A549 (cell line): ENCODE results near the gene ANKFY1.
A peak's percentile ranks its signal among the peaks of the same experiment; 100 is the strongest.

ENCODE experiments used
- BHLHE40 ChIP-seq: IDR thresholded peaks from 2 replicates; pipeline ENCODE4 v1.6.1; 2012; ENCODE audit warnings: low read depth, low read length, inconsistent platforms
- CBX2 ChIP-seq: fragments of 200-600 bp; sonication (generic); IDR thresholded peaks from 2 replicates; pipeline ENCODE4 v1.6.1; 2016; ENCODE audit warnings: low read depth, mild to moderate bottlenecking, borderline replicate concordance
- CBX8 ChIP-seq: fragments of 200-600 bp; sonication (generic); IDR thresholded peaks from 2 replicates; pipeline ENCODE4 v1.6.1; 2016
- CEBPB ChIP-seq, 2 experiments: fragments of >200 bp in 1 of 2; sonication (Bioruptor Twin) in 1 of 2; formaldehyde crosslinking in 1 of 2; IDR thresholded peaks; 2 replicates each; pipeline ENCODE4 v1.6.1; 2012 to 2016
- CHD2 ChIP-seq: fragments of 150-350 bp; IDR thresholded peaks from 2 replicates; pipeline ENCODE4 v1.6.1; 2014; ENCODE audit warnings: low read length; ENCODE audit not compliant: partially characterized antibody
- HDAC2 ChIP-seq: fragments of 200-600 bp; sonication (generic); IDR thresholded peaks from 2 replicates; pipeline ENCODE4 v1.6.1; 2016
- JUNB ChIP-seq: fragments of >200 bp; sonication (Bioruptor Twin); formaldehyde crosslinking; IDR thresholded peaks from 2 replicates; pipeline ENCODE4 v1.6.1; 2016
- KDM5A ChIP-seq: fragments of 200-600 bp; sonication (generic); IDR thresholded peaks from 2 replicates; pipeline ENCODE4 v1.6.1; 2016; ENCODE audit warnings: antibody characterized with exemption, mild to moderate bottlenecking
- POLR2A ChIP-seq: IDR thresholded peaks from 2 replicates; pipeline ENCODE4 v1.6.1; 2012; ENCODE audit warnings: mild to moderate bottlenecking, low read length
- TF ChIP-seq, protein P1 (sequence below): fragments of 200-600 bp; sonication (generic); IDR thresholded peaks from 2 replicates; pipeline ENCODE4 v1.6.1; 2016; ENCODE audit warnings: antibody characterized with exemption, mild to moderate bottlenecking, moderate library complexity
- TF ChIP-seq, protein P2 (sequence below): fragments of >200 bp; sonication (Bioruptor Twin); formaldehyde crosslinking; IDR thresholded peaks from 3 replicates; pipeline ENCODE4 v1.5.1; 2016
- TF ChIP-seq, protein P3 (sequence below): fragments of 250-450 bp; sonication (Bioruptor Pico); IDR thresholded peaks from 2 replicates; pipeline ENCODE4 v1.5.0; 2021; ENCODE audit warnings: mild to moderate bottlenecking, moderate library complexity, borderline replicate concordance
- TF ChIP-seq, protein P4 (sequence below): IDR thresholded peaks from 2 replicates; pipeline ENCODE4 v1.6.1; 2012

DNA sequence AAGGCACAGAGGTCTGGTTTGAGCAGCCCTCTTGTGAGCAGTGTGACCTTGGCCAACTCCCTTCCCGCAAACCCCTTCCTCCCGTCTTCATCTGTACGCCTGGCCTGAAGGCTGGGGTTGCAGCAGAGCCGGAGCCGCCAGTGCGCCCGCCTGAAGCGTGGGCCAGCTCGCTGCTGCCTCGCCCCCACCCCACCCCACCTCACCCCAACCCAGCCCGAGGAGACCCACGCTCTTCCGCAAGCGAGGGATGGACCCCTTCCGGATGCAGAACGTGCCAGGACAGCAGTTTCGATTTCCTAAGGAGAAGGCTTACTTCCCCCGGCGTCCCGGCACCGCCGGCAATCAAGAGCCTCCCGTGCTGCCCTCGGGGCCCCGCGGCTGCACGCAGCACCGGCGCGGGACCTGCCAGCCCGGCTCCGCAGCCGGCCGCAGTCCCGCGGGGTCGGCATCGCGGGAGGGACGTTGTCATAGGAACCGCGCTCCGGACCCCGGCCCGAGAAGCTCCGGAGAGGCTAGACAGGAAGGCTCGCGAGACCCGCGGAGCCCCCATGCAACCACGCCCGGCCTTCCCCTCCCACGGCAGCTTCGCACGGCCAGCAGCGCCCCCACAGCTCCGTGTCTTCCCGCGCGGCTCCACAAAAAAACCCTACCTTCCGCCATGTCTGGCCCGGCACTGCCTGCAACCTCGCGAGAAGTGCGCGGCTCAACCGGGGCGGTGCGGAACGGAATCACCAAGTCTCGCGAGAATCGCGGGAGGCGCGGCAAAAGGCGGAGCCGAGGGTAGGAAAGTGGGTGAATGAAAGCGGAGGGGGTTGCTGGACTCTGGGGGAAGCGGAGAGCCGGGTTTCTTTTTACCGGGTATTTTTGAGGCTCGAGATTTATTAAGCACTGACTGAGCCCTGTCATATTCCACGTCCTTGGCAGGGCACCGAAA, at the start of gene ANKFY1:
- peak; percentile 89 for TF ChIP-seq POLR2A
- TF ChIP-seq, protein P1, sequence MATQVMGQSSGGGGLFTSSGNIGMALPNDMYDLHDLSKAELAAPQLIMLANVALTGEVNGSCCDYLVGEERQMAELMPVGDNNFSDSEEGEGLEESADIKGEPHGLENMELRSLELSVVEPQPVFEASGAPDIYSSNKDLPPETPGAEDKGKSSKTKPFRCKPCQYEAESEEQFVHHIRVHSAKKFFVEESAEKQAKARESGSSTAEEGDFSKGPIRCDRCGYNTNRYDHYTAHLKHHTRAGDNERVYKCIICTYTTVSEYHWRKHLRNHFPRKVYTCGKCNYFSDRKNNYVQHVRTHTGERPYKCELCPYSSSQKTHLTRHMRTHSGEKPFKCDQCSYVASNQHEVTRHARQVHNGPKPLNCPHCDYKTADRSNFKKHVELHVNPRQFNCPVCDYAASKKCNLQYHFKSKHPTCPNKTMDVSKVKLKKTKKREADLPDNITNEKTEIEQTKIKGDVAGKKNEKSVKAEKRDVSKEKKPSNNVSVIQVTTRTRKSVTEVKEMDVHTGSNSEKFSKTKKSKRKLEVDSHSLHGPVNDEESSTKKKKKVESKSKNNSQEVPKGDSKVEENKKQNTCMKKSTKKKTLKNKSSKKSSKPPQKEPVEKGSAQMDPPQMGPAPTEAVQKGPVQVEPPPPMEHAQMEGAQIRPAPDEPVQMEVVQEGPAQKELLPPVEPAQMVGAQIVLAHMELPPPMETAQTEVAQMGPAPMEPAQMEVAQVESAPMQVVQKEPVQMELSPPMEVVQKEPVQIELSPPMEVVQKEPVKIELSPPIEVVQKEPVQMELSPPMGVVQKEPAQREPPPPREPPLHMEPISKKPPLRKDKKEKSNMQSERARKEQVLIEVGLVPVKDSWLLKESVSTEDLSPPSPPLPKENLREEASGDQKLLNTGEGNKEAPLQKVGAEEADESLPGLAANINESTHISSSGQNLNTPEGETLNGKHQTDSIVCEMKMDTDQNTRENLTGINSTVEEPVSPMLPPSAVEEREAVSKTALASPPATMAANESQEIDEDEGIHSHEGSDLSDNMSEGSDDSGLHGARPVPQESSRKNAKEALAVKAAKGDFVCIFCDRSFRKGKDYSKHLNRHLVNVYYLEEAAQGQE = peak; percentile 100
- TF ChIP-seq BHLHE40 = no peak
- peak; percentile 99 for TF ChIP-seq CHD2
- TF ChIP-seq, protein P2, sequence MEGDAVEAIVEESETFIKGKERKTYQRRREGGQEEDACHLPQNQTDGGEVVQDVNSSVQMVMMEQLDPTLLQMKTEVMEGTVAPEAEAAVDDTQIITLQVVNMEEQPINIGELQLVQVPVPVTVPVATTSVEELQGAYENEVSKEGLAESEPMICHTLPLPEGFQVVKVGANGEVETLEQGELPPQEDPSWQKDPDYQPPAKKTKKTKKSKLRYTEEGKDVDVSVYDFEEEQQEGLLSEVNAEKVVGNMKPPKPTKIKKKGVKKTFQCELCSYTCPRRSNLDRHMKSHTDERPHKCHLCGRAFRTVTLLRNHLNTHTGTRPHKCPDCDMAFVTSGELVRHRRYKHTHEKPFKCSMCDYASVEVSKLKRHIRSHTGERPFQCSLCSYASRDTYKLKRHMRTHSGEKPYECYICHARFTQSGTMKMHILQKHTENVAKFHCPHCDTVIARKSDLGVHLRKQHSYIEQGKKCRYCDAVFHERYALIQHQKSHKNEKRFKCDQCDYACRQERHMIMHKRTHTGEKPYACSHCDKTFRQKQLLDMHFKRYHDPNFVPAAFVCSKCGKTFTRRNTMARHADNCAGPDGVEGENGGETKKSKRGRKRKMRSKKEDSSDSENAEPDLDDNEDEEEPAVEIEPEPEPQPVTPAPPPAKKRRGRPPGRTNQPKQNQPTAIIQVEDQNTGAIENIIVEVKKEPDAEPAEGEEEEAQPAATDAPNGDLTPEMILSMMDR = no peak
- TF ChIP-seq, protein P3, sequence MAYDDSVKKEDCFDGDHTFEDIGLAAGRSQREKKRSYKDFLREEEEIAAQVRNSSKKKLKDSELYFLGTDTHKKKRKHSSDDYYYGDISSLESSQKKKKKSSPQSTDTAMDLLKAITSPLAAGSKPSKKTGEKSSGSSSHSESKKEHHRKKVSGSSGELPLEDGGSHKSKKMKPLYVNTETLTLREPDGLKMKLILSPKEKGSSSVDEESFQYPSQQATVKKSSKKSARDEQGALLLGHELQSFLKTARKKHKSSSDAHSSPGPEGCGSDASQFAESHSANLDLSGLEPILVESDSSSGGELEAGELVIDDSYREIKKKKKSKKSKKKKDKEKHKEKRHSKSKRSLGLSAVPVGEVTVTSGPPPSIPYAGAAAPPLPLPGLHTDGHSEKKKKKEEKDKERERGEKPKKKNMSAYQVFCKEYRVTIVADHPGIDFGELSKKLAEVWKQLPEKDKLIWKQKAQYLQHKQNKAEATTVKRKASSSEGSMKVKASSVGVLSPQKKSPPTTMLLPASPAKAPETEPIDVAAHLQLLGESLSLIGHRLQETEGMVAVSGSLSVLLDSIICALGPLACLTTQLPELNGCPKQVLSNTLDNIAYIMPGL (CRISPR knock-in tag) = no peak
- TF ChIP-seq CBX8 = no peak
- TF ChIP-seq CBX2 = no peak
- TF ChIP-seq, protein P4, sequence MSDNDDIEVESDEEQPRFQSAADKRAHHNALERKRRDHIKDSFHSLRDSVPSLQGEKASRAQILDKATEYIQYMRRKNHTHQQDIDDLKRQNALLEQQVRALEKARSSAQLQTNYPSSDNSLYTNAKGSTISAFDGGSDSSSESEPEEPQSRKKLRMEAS = peak; percentile 71
- TF ChIP-seq HDAC2 = no peak
- no peak for TF ChIP-seq JUNB
- peak; percentile 96 for TF ChIP-seq KDM5A
- TF ChIP-seq CEBPB (IDR thresholded peaks at IDR 0.05) = no peak
